ENCODE data around the gene NLRP3.

- TF ChIP-seq POLR2AphosphoS5 (IDR thresholded peaks at IDR 0.05) (no peak), CTCF (IDR thresholded peaks at IDR 0.05) (no peak), POLR2A (IDR thresholded peaks at IDR 0.05) (no peak)
Measured at GRCh38 chr1:247453245-247453644, 37.3 kb downstream of the NLRP3 start.
